GM19397 (cell line): ENCODE measurements around the gene SERINC1.
"Not testable (repeated sequence)": the region's sequence is repeated elsewhere in the genome, so short reads cannot be mapped to it uniquely, and the experiment has no call there.

Source experiments
- ATAC-seq: cut with Tn5 transposase; IDR thresholded peaks from one replicate; pipeline ENCODE4 v1.9.1; 2021; ENCODE audit warnings: mild to moderate bottlenecking, moderate library complexity; ENCODE audit not compliant: unreplicated experiment

Gene SERINC1

DNA sequence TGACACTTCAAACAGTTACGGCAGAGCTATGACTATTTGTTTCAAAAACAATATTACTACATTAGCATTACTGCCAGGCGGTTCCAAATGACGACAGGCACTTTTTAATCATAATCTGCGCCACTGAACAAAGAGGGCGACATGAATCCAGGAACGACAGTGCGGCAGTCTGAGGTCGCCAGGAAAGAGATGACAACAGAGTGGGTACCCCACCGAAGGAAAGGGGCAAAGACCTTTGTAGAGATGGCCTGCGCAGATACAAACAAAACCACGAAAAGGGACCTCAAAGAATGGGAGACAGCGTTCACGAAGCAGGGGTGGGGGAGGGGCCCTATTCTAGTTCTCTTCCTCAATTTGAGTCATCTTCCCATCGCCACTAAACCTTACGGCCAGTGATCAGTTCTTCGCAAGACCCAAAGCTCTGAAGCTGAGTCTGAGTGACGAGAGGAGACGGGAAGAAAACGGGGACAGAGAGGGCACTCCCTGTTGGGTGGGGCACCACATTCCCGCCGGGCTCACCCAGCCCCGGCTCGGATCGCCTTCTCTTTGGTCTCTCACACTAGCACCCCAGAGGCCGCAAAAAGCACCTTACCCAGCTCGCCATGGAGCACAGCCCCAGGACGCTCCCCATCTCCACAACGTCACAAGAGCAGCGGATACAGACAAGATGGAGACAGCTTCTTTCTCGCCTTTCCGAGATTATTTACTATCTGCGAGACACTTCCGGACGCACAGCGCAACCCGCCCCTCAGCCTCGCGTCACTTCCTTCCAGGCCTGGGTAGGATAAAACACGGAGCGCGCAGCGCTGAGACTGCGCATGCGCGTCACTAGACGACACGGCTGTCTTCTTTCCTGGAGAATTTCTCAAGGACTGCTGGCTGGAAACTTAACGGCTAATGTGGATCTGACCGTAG lies at the start of gene SERINC1:
SERINC1 (minus strand) TSS at position 701 of the 915 bp plus-strand sequence; CDS start at position 631, 70 bp downstream.
- peak; percentile 100 for ATAC-seq

GRCh38 chr6:122511193-122511924 lies 39.8 kb upstream of the SERINC1 start:
- ATAC-seq: no peak

GRCh38 chr6:122505170-122505569 lies 33.6 kb upstream of the SERINC1 start:
- not testable (repeated sequence) for ATAC-seq

GRCh38 chr6:122501475-122501874 lies 29.9 kb upstream of the SERINC1 start:
- ATAC-seq: no peak

DNA sequence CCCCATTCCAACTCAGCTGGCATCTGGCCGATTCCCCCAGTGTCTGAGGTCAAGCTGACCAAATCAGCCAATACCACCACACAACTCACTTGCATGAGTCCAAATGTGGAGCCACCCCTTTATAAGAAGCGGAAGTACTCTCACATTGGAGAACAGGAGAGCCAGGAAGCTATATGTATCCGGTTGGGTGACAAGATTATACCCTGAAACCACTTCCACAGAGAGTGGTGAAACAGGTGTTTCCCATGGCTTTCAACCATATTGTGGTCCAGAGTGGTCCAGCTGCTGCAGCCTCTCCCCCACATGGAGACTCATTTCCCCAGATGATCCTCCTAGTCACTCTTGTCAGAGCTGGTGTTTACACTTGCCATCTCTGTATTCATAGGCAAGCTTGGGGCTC lies 24.0 kb upstream of the SERINC1 start:
- peak; percentile 51 for ATAC-seq

- ATAC-seq: no peak
Observed at GRCh38 chr6:122494665-122495272, 23.2 kb upstream of the SERINC1 start.

DNA sequence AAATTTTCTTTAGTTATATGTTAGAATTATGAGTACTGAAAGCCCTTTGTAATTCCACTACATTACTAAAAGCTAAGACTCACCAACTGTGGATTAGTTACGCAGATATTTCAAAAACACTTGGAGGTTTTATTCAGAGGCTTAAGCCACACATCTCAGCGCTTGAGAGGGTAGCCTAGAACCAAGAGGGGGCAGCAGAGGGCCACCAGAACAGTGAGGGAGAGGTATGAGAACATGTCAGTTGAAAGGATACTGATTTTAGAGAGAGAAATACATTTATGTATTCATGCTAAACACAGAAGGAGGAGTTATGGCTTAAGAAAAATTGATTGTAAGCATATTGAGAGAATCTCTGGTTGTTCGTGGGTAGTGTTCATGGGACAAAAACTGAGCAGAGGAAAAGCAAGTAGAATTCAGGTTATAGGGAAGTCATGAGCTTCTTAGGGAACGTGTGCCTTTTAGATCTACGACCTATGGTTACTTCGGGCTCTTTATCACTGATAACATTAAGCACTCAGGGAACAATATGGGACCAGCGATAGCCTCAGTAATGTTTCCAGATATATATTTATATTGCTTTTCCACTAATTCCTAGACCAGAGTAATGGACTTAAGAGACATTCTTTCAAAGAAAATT lies 20.4 kb upstream of the SERINC1 start:
- ATAC-seq: peak; percentile 92

- ATAC-seq: no peak
Observed at GRCh38 chr6:122490607-122491006, 19.0 kb upstream of the SERINC1 start.

DNA sequence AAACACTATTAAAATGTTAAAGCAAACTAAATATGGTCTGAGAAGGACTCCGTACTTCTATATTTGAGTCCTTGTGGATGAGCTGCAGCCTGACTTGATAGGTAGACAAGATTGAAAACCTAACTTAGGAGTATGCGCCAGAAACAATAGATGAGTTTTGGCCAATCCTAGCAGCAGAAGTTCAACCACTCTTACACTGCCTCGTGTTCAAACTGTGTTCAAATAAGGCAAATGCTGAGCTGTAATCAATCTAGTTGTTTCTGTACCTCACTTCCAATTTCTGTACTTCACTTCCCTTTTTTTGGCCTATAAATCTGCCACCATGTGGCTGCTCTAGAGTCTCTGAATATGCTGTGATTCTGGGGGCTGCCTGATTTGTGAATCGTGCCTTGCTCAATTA lies 13.2 kb upstream of the SERINC1 start:
- ATAC-seq: peak; percentile 86

- ATAC-seq: no peak
Observed at GRCh38 chr6:122482750-122483080, 11.1 kb upstream of the SERINC1 start.

GRCh38 chr6:122476131-122476530 lies 4.5 kb upstream of the SERINC1 start:
- no peak for ATAC-seq

DNA sequence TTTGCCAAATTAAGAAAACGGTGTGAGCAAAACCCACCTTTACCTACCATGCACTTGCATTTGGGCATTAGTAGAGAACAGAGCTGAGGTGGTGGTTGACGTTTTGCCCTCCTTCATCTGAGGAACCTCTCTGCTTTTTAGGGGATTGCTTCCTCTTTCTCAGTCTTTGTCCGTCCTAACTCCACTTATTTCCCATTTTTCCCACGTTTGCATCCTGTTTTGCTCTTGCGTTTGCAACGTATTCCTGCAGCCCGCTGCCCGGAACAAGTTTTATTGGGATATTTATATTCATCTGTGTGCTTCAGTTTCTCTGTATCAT lies 374 bp upstream of the SERINC1 start:
- ATAC-seq: peak; percentile 58

GRCh38 chr6:122461885-122462284 lies 9.7 kb downstream of the SERINC1 start:
- no peak for ATAC-seq

- ATAC-seq: not testable (repeated sequence)
Observed at GRCh38 chr6:122459865-122460416, 11.7 kb downstream of the SERINC1 start.

DNA sequence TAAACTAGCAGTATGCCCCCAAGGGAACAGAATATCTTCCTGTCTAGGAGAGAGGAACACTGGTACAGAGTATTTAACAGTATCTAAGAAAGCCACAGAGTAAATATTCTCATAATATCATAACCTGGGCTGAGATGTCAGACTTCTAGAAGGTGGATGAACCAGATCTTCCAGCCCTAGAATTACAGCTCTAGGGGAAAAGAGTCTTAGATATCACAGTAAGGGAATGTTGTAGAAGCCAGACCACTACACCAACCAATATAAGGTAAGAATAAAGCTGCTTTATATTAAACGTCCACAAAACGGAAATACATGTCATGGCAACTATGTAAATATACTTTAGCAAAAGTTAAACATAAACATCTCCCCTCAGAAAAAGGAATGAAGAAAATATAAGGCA lies 12.4 kb downstream of the SERINC1 start:
- ATAC-seq: no peak

GRCh38 chr6:122458087-122458486 lies 13.5 kb downstream of the SERINC1 start:
- no peak for ATAC-seq

DNA sequence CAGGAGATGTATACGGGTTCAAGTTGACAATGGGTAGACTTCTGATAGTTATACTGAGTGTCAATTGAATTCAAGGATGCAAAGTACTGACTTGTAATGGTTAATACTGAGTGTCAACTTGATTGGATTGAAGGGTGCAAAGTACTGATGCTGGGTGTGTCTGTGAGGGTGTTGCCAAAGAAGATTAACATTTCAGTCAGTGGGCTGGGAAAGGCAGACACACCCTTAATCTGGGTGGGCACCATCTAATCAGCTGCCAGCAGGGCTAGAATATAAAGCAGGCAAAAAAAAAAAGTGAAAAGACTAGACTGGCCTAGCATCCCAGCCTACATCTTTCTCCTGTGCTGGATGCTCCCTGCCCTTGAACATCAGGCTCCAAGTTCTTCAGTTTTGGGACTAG lies 16.5 kb downstream of the SERINC1 start:
- not testable (repeated sequence) for ATAC-seq

DNA sequence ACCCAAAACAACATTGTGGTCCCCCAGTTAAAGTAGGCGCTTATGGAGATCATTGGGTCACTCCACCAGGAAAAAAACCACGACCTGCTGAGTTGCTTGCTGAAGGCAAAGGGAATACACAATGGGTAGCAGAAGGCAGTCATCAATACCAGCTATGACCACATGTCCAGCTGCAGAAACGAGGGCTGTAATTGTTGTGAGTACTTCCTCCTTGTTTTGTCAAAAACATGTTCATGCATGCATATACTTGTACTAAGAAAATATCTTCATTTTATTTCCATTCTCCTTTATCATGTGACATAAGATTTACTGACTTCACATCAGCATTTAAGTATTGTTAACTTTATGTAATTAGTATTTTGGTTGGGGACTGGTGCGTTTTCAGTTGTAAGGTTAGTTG lies 16.9 kb downstream of the SERINC1 start:
- no peak for ATAC-seq

GRCh38 chr6:122452509-122452908 lies 19.1 kb downstream of the SERINC1 start:
- ATAC-seq: no peak

GRCh38 chr6:122449069-122449468 lies 22.5 kb downstream of the SERINC1 start:
- ATAC-seq: no peak

- ATAC-seq: no peak
Observed at GRCh38 chr6:122445274-122445673, 26.3 kb downstream of the SERINC1 start.
